HG03139 (cell line): ENCODE data around the gene CHST14.
"Not testable (repeated sequence)": the region's sequence is repeated elsewhere in the genome, so short reads cannot be mapped to it uniquely, and the experiment has no call there.

Experiments used
- ATAC-seq: cut with Tn5 transposase; IDR thresholded peaks from one replicate; pipeline ENCODE4 v1.9.1; 2021; ENCODE audit not compliant: unreplicated experiment

Gene CHST14

DNA sequence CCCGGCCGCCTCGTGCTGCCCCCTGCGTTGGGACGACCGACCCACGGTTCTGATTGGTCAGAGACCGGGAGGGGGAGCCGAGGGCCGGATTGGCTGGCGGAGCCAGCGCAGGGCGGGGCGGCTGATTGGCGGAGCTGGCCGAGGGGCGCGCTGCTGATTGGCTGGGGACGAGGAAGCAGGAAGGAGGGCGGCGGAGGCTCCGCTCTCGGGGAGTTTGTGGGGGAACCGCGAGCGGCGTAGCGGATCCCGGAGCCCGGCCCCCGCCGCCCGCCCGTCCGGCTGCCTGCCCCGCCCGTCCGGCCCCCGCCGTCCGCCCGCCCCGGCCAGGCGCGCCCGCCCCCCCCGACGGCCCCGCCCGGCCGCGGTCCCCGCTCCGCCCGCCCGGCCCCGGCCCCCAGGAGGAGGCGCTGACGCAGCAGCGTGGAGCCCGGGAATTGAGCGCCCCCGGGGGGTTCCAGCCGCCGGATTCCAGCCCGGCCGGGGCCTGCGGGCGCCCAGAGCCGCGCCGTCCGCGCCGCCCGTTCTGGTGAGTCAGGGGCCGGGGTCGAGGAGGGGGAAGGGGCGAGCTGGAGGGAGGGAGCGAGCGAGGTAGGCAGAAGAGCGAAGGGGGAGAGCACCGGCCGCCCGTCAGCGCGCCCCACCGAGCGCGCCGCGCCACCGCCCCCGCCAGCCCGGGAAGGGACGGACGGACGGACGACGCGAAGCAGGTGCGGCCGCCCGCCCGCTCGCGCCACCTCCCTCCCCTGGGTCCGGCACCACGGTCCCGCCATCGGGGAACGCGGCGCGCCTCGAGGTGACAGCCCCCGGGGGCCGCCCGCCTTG, 29.8 kb upstream of the CHST14 start, which contains the start of gene BAHD1:
BAHD1 (plus strand) TSS at position 211 of the 822 bp plus-strand sequence. CDS start 17,512 bp downstream, outside the sequence.
- ATAC-seq: peak; percentile 88

DNA sequence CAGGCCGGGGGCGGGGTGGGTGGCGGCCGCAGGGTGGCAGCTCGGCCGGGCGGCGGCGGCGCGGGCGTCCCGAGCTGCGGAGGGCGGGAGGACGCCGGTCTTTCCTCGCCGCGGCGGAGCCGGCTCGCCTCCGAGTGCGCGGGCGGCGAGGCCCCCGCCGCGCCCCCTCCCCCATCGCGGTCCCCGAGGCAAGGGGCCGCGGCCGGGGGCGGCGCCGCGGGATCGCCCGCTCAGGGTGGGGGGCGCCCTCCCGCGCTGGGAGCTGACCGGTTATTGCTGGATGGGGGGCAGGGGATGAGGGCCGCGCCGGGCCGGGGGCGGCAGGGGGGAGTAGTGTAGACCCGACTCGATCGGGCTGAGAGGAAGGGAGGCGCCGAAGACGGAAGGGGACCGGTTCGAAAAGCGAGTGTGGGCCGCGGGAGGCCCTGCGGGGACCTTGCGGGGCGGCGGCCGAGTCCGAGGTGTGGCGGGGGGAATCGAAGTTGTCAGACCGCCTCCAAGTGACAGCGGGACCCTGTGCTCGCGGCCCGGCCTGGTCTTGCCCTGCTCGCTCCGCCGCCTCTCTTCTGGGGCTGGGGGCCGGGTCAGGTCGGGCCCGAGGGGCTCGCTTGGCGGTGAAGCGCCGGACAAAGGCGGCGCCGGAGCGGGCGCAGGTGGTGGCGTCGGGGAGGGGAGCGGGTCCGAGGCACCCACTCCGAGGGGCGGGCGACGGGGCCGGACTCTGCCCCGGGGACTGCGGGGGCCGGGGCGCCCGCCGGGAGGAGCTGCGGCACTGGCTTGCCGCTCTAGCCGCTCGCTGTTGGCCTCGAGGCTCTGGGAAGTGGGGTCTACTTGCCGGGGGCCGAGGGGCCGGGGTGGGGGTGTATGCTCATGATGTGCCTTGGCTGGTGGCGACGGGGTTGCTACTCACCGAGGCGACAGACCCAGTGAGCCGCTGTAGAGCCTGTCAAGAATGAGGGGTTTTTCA, 28.9 kb upstream of the CHST14 start:
- no peak for ATAC-seq

DNA sequence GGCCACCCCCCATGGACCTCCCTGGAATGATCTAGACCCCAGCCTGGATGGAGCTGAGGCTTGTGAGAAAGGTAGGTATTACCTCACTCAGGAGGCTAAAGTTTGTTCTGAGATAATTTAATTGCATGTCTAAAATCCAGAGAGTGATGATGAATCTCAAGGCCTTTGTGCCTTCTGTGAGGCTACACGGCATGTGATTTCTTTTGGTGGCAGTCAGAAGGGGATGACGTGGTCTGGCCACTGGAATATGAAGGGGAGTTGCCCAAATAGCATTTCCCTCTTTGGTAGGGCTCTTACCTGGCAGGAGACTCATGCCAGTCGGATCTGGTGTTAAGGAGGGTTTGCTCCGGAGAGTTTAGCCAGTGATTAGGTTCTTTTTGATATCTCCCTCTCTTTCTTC, 27.5 kb upstream of the CHST14 start:
- no peak for ATAC-seq

DNA sequence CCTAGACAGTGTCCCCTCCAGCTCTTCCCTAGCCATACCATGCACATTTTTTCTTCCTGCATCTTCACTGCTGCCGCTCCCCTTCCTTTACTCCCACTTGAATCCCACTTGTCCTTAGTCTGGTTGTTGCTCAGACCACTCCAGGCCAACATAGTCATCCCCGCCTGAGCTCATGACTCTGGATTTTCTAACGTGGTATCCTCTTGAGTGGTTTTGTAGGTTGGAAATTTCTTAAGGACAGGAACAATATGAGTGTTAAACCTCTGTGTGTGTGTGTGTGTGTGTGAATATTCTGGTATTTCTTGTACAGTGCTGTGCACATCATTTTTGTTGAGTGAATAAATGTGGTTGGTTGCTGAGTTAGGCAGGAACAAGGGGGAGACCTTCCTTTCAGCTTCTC, 26.9 kb upstream of the CHST14 start:
- ATAC-seq: no peak

DNA sequence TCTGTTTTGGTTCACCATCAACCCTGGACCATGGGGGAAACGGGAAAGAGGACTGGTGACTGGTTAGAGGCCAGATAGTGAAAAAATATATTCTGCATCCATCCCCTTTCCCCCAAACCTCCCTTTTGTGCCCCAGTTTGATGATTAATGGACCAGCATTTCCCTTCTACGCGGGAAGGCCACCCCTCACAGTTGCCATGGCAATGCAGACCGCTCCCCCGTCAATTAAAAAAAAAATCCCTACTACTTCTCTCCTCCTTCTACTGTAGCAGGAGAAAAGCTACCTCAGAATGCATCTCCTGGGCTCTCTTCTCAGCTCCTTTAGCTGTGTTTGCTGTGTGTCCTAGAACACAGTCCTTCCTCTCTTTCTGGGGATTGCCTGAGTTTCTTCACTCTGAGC, 26.0 kb upstream of the CHST14 start:
- no peak for ATAC-seq

DNA sequence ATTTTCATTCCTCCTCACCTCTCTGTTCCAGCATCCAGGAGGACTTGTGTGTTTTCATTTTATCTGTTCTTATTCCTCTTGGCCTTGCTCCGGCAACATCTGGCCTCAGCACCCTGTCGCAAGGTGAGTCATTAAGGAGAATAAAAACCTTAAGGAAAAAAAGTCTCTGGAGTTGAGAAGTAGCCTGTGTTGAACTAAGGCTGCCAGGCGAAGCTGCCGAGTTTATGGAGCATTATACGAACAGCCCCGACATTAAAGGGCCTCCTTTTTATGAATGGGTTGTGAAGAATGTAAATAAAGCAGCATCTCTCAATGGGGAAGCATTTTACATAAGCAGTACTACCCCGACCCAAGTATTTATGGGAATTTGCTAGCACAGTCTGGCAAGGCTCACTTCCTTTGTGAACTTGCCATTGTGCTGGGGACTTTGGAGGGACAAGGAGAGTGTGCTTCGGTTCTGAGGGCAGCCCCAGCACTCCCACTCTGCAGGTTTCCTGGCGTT, 25.3 kb upstream of the CHST14 start:
- ATAC-seq: no peak

DNA sequence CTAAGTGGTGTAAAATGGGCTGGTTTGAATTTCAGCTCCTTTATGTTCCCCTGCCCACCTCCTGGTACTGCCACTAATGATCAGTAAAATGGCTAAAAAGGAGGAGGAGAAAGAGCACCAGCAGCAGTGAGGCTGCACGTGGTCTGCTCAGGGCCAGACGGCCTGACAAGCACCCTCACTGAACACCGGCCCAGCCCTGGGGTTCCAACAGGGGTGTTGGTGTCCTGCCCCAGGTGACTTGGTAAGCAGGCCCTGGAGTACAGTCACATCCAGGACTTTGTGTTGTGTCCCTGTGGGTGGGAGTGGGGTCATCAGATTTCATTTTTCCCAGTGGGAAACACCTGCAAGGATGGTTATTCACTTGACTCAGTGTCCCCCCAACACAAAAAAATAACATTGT, 24.6 kb upstream of the CHST14 start:
- no peak for ATAC-seq

DNA sequence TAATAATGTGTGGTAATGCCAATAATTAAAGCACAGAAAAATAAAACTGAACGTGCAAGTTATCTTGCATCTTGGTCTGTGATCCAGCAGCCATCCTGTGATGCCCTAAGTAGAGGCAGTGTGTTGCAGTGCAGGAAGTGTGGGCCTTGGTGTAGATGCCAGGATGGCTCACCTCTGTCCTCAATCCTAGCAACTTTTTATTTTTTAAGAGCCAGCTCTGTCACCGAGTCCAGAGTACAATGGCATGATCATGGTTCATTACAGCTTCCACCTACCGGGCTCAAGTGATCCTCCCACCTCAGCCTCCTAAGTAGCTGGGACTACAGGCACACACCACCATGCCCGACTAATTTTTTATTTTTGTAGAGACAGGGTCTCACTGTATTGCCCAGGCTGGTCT, 22.4 kb upstream of the CHST14 start:
- ATAC-seq: no peak

DNA sequence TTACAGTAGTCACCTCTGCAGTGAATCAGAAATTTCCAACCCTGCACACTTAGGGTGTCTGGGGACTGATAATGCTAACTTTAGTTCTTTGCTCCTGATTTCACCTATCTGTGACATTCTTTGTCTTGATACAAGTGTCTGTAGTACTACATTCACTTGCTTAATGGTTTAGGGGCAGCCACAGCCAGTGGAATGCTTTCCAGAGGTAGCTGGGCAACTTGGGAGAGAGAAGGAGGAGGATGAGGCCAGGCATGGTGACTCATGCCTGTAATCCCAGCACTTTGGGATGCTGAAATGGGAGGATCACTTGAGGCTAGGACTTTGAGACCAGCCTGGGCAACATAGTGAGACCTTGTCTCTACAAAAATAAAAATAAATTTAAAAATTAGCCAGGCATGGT, 21.5 kb upstream of the CHST14 start:
- ATAC-seq: no peak

DNA sequence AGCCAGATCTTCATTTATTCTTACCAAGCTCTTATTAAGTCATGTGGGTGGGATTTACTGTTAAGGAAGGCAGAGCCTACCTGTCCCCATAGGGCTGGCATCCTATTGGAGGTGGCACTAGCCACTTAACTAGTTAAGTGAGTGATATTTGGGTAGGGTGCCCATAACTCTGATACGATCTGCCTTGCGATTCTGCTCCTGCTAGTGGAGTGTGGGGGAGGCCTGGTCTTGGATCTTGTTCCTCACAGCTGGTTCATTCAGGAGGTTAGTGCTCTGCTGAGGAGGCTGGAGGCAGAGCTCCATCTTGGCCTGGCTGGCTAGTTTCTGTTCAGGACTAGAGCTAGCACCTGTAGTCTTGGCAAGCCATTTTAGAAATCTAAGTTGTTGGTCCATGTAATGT, 20.7 kb upstream of the CHST14 start:
- no peak for ATAC-seq

DNA sequence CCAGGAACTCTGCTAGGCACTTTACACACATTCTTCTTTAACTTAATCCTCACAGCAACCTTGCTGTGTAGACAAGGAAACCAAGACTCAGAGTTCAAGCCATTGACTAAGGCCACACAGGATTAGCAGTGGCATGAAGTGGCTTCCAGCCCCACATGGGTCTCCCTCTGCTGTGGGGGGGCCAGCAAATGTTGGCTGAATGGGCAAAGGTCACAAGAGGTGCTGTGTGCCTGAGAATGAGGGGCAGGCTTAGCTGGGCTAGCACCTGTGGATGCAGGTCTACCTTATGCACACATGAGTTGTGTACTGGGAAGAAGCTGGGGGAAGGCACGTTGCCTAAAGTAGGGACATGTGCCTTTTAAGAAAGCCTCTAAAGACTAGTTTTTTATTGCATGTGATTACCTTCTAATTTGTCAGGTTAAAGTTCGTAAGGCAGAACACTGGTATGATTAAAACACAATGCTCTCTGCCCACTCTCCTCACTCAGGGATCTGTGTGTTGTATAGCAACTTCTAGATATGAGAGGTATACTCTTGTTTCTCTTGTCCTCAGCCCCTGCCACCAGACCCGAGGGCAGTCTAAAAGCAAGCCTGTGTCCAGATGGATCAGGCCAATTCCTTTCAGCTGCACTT, 19.1 kb upstream of the CHST14 start:
- ATAC-seq: no peak

DNA sequence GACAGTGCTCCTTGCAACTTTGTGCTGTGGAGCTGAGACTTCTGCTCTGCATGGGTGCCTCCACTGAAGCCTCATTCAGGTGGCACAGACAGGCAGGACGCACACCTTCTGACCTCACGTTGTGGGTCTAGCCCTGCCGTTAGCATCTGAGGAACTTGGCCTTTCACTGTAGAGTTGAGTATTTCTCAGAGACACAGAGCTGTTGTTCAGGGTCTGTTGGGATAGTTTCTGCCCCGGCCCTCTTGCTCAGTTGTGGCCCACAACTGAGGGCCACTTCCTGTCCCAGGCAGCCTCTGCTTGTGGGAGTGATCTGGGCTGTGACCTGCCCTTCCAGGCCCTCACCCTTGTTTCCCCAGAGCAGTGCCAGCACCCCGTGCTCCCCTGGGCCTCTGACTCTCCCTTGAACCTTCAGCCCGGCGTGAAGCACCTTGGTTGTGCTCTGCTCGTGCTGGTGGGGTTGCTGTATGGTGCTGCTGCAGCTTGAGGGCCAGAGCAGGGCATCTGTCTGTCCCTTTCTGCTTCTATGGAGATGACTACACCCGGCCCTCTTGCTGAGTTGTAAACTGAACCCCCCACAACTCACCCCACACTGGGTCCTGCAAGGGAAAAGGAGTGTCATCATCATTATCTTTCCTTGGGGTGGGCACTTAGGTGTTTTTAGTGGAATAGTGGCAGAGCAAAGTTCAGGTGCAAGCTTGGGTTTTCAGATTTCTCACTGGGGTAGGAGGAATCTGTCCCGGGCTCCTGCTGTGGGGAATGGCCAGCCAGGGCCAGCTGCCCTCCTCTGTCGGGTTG, 18.3 kb upstream of the CHST14 start:
- ATAC-seq: no peak

DNA sequence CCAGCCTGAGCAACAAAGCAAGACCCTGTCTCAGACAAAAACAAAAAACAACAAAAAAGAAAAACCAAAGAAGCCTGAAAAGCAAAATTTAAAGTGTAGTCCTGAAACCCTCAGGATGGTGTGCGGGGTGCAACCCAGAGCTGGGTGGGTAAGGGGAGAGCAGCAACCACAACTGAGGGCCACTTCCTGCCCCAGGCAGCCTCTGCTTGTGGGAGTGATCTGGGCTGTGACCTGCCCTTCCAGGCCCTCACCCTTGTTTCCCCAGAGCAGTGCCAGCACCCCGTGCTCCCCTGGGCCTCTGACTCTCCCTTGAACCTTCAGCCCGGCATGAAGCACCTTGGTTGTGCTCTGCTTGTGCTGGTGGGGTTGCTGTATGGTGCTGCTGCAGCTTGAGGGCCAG, 16.8 kb upstream of the CHST14 start:
- not testable (repeated sequence) for ATAC-seq

DNA sequence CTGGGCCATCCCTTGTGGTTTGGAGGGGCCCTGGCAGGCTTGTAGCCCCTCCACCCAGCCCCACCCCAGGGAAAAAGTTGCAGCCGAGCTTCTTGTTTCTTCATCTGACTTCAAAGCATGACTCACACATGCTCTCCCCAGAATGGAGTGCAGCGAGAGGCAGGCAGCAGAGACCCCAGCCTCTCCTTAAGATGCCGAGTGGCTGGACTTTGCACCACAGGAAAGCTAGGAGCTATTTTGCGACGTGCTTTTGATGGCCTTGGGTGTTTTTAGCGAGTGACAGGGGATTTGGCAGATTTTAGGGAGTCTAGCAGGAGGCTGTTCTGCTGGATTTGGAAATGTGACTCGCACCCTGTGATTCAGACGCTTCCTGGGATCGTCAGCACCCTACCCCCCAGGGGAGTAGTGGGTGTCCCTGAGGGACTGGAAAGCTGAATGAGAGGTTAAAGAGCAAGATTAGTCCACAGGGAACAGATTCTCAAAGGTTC, 15.8 kb upstream of the CHST14 start:
- no peak for ATAC-seq

DNA sequence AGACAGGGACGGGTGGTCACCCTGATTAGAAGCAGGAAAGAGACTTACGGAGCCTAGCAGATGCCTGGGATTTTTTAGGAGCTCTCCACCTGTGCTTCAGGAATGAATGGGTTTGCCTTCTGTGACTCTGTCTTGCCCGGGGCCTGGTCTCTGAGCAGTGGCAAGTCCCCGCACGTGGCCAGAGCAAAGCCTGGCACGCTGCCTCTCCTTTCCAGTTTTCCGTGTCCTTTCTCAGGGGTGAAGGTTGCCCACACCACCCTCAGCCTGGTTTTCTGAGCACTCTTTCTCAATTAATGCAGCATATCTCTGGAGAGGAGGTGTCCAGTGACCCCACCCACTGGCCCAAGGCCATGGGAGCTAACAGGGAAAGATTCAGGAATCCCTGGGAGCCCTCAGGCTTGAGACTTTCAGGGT, 14.5 kb upstream of the CHST14 start:
- ATAC-seq: no peak

DNA sequence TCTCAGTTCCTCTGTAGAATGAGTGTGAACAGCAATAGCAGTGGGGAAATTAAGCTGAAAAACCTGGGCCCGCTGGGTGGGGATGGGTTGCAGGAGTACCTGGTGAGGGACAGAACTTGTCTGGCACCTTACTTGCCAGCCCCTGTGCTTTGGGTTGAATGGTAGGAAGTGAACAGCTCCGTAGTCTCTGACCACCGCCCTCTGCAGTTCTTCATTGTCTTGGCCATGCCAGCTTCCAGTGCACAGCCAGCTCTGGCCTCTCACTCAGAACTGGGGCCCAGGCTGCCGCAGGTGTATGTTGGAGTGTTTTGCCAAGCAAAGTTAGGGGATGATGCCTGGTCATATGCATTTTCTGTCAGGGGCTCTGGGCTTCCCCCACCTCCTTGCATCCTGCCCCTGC, 14.0 kb upstream of the CHST14 start:
- no peak for ATAC-seq

DNA sequence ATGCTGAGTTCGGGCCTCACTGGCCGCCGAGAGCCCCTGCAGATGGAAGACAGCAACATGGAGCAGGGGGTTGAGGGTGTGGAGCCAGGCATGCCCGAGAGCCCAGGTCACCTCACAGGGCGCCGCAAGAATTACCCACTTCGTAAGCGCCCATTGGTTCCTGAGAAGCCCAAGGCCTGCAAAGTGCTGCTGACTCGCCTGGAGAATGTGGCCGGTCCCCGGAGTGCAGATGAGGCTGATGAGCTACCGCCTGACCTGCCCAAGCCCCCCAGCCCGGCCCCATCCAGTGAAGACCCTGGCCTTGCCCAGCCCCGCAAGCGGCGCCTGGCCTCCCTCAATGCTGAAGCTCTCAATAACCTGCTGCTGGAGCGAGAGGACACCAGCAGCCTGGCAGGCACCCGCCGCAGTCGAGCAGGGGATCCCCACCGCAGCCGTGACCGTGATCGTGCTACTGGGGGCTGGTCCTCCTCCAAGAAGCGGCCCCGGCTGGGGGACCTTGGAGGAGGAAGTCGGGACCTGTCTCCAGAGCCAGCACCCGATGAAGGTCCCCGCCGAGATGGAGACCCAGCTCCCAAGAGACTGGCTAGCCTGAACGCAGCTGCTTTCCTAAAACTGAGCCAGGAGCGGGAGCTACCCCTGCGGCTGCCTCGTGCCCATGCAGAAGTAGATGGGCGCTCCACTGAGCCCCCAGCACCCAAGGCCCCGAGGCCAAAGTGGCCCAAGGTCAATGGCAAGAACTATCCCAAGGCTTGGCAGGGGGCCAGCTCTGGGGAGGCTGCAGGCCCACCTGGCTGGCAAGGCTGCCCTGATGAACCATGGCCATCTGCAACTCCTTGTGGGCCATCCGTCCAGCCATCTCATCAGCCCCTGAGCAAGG, 12.1 kb upstream of the CHST14 start:
- no peak for ATAC-seq

DNA sequence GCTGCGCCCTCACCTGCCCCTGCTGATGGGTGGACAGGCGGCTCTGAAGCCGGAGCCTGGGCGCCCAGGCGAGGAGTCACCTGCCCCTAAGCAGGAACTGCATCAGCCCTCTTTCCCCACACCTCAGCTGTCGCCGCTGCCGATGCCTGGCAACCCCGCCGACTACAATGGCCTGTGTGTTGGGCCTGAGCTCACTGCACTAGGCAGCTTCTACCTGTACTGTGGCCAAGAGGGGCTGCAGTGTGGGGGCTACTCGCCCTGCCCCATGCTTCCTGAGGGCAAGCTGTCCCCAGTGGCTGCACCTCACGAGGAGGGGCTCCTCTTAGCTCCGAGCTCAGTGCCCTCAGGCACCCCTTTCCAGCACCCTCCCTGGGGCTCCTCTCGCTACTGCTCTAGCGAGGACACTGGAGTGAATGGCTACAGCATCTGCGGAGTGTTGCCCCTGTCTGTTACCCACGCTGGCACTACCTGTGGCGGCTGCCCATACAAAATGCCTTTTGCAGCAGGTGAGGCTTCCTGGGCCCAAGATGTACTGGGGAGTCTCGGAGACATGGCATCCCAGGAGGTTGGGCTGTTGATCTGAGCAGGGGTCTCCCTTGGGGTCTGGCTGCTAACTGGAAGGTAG, 11.3 kb upstream of the CHST14 start:
- ATAC-seq: no peak

DNA sequence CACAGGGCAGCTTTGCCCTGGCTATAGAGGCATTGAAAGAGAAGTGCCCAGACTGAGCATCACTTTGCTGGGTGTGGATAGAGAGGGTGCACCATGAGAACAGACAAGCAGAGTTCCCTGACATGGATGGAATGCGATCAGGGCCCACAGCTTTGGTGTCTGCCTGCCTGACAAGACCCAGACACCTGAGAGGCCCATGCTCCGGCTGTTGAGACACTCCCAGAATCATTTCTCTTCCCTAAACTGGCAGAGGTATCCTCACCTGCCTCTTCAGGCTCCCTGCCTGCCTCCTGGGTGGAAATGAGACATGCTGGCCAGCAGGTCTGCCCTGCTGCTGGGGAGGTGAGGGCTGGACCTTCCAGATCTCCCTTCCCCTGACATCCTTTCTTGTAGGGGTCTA, 10.4 kb upstream of the CHST14 start:
- no peak for ATAC-seq
